Epithelial cell of prostate (primary cell): ENCODE data around the gene BFSP2.
A peak's percentile ranks its signal among the peaks of the same experiment; 100 is the strongest.

Experiments
- DNase-seq: peaks from one replicate; pipeline ENCODE4 v3.0.0-alpha.2; 2011; ENCODE audit warnings: low read depth, low spot score
- H3K27ac ChIP-seq: fragments of 450-650 bp; 2 replicates; pipeline ENCODE4 v1.5.1; 2017; ENCODE audit warnings: mild to moderate bottlenecking

BFSP2 gene

DNA sequence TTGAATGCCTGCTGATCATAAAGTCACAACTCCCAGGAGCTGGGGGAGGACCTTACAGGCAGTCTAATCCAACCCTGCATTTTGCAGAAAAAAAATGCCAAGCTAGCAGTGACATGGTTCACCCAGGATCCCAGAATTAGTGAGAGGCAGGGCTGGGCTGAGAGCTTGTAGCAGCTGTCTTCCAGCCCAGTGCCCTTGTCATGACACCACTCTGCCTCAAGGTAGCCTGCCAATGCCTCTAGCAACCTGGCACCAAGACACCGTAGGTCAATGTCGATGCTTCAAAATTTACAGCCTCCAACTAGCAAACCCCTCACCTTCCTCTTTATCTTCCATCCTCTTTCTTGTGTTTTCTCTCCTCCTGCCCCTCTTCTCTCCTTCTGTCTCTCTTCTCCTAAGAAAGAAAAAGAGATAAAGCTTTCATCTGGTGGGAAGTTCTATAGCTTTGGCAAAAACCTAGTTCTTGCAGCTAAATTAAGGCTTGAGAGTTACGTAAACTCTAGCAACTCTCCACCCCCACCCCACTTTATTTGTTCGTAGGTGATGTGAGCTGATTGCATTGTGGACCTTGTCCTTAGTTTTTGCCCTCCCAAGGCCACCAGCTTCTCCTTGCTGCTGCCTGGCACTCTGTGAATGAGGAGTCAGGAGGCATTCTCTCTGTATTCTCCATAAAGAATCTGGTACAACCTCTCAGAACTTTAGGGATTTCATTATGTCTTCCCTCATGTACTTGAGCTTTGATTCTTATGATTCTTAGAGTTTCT lies 18.3 kb upstream of the BFSP2 start:
- H3K27ac ChIP-seq: no peak overlapping the region
- DNase-seq: no peak

DNA sequence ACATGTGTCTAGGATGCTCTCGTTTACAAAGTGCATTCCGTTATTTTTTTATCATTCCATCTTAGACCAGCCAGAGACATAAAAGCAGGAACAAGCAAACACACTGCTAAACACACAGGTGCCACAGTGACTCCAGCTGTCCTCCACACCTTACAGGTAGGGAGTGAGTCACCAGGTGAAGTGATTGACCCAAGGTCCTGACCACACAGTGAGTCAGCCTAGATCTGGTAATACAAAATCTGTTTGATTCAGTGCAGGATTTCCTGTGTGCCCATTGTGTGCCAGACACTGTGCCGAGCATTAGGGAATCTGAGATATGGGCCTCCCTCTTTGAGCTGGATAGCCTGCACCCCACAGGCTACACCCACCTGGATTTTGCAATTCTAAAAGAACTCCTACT lies 16.7 kb upstream of the BFSP2 start:
- DNase-seq: peak; percentile 73
- H3K27ac ChIP-seq: no peak overlapping the region

DNA sequence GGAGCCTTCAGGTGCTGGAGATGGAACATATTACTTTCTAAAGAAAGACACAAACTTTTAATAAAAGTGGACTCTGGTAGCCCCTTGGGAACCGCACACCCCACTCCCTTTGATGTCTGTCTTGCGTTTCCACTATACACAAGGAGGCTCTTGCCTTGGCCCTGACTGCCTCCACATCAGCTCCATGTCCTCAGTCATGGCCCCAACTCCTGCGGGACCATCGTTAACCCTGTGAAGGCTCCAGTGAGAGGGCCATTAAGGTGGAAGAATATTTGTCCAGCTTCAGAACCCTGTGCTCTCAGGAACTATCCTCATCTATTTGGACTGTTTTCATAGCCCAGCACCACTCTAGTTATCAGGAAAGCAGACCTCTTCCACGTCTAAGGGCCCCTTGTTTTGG lies 16.1 kb upstream of the BFSP2 start:
- no peak overlapping the region for H3K27ac ChIP-seq
- no peak for DNase-seq

DNA sequence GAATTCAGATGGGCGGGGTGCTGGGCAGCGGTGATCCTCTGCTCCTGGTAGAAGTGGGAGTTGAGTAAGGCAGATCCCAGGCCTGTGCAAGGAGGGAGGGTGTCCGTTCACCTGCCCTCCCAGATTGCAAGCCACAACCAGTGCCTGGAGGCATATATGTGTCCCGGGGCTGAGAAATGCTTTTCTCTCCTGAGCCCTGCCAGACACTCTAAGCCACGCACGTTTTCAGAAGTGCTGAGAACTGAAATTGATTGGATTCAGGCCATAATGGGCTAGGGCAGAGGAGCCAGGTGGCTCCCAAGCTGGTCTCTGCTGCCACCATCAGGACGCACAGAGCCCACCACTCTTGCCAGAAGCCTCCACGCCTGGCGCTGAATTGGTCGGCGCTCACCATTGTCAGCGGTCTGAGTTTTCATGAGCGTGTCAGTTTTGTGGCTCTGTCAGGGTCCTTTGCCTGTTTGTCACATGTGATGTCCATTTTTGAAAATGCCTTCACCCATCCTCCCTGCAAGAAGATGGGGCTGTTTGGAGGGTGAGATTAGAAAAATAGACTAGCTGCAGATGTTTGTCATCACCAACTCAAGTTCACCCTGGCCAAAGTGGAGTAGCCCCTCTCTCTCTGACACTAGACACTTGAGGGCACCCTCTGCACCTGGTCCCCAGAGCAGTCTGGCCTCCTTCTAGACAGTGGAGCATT lies 15.4 kb upstream of the BFSP2 start:
- no peak for DNase-seq
- H3K27ac ChIP-seq: no peak overlapping the region

DNA sequence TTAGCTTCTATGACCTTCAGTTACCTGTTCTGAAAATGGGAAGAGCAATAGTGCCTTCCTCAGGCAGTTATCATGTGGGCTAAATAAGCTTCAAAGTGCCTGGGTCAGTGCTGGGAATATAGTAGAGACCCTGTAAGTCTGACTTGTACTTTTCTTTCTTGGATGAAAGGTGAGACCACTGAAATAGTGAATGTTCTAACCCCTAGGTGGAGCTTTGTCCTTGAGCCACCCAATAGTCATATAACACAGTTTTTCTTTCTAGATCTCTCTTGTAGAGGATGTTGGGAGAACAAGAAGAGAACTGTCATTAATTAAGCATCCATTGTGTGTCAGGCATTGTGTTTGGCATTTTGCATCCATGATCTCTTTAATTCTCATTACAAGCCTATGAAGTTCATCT lies 13.0 kb upstream of the BFSP2 start:
- H3K27ac ChIP-seq: no peak overlapping the region
- DNase-seq: no peak

DNA sequence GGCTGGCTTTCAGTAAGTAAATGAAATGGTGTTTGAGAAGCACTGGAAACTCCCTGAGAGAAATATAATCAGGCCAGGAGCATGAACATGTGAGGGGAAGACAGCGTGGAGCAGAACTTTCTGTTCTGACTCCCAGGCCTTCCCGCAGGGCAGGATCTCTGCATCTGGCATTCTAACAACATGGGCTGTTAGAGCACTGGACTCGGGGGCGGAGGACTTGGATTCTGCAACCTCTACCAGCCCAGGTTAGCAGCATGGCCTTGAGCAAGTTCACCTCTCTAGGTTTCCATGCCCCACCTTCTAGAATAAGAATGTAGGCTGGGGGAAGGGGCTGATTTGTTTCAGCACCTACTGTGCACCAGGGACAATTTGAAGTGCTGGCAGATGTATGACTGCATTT lies 12.5 kb upstream of the BFSP2 start:
- DNase-seq: no peak
- no peak overlapping the region for H3K27ac ChIP-seq

DNA sequence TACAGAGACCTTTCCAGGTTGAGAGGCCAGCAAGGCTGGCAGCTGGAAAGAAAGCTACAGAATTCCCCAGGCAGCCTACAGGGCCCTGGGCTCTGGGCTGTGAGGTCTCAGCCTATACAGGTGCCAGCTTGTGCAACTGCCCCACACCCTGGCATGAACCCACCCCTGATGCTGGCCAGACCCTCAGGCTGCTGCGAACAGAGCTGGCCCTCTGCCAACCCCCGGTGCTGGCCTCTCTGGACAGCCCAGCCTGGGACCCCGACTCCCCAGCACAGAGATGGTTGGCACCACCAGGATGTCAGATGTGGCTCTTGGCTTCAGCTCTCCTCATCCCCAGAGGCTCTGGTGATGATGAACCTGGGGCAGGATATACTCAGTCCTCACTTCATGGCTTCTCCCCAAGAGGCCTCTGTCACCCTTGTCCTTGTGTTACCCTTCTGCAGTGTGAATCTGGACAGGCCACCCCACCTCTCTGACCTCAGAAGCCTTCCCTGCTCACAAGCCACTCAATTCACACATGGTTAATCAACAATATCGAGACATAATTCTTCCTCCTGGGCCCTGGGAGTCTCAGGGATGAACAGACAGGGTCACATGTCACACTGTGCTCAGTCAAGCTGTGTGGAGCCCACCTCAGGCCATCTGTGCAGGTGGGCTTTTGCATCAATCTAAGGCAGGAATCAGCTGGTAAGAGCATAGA lies 11.0 kb upstream of the BFSP2 start:
- no peak for DNase-seq
- no peak overlapping the region for H3K27ac ChIP-seq

DNA sequence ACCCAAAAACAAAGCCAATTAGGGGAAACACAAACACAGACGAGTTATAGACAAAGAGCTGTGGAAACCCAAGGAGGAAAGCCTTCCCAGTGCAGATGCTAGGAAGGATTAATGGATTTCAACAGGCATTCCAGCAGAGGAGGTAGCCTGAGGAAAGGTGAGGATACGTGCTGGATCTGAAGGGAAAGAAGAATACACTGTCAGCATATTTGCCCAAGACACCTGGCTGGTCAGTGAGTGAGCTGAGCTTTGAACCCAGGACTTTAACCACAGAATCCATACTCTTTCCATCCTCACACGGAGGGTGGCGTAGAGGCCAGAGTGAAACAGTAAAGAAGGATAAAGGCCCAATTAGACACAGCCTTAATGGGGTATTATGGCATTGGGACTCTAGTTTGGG lies 9.1 kb upstream of the BFSP2 start:
- DNase-seq: no peak

DNA sequence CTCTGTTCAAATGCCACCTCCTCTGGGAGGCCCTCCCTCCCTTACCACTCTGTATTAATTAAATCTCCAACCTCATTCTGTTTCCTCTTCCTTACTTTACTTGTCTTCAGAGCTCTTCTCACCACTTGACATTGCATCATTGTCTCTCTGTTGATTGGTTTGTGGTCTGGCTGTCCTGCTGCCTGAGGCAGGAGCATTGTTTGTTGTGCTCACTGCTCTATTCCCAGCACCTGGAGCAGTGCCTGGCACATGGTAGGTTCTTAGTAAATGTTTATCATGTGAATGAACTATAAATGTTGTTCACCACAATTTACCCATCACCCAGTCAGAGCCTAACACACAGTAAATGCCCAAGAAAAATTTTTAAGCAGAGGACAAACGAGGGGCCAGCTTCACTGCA lies 6.7 kb upstream of the BFSP2 start:
- no peak overlapping the region for H3K27ac ChIP-seq
- peak; percentile 33 for DNase-seq

More for the DNA sequence above, 9.1 kb upstream of the BFSP2 start:
- H3K27ac ChIP-seq: no peak overlapping the region

DNA sequence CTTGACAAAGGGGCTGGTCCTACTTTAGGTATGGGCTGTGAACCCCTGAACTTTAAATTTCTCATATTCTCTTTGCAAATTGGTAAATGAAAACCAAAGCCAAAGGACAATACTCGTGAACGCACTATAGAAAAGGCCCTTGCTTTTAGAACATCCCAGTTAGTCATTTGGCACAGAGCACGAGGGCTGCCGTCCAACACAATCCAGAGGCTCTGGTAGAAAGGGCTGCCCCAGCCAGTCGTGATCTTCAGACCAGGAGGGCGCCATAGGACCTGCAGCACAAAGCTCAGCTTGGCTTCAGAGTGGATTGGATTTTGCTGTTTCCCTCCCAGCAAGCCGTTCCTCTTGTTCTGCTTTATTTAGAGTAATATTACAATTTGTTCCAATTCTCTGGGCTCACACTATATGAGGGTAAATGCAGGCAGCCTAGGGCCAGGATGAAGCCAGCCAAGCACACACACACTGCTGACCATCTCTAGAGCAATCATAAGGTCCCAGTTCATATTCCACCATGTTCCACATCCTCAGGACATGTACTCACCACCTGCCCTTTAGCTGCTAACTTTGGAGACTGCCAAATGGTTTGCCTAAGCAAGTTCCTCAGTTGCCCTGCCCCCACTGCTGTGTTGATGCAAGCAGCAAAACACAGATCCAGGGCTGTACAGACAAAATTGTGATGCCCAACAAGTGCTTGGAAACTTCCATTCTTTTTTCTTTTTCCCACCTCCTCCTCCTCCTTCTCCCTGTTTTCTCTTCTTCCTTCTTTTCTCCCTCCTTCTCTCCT lies 6.0 kb upstream of the BFSP2 start:
- no peak for DNase-seq
- H3K27ac ChIP-seq: no peak overlapping the region

DNA sequence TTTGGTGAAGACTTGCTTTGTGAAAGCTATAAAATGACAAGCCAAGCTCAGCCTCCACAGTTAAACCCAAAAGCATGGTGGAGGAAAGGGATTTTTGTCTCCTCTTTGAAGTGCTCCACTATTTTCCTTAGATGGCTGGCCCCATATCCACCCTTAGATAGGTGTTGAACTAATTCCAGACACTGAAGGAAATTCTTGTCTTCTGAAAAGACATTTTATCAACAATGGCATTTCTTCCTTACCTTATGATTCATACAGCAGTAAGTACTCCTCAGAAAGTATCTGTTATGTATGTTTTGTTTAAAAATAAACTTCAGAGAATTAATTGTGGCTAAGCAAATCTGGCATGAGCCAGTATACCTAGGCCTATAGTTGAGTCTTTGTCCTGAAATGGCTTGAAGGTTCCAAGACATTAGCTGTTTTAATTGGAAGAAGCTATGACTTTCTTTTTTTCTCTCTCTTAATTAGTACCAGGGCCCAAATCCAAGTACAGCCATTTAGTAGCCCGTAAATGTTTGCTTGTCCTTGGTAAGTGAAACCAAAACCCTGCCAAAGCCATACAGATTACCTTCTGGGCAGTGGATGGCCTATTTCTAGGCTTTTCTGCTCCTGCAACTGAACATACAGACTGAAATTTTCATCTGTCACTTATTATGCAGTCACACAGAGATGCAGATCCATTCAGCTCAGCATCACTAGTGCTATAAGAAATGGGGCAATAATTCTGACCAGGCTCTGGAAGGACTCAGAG lies 5.1 kb upstream of the BFSP2 start:
- DNase-seq: no peak
- H3K27ac ChIP-seq: no peak overlapping the region

DNA sequence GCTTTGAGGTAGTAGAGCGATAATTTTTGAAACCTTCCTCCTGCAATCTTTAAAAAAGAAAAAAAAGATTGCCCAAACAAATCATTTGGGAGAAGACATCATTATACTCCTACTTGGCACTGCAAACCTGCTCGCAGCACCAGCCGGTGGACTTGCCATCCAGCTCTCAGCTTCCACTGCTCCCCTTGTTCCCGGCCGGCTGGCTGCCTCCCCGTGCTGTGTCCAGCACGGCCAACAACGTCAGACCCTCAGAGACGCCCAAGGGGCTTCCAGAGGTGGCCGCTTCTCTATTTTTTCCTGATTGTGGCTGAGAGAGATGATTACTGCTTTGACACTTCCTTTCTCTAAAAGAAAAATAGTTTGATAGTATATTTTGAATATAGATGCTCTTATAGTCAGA lies 3.0 kb upstream of the BFSP2 start:
- no peak for DNase-seq
- H3K27ac ChIP-seq: no peak overlapping the region

DNA sequence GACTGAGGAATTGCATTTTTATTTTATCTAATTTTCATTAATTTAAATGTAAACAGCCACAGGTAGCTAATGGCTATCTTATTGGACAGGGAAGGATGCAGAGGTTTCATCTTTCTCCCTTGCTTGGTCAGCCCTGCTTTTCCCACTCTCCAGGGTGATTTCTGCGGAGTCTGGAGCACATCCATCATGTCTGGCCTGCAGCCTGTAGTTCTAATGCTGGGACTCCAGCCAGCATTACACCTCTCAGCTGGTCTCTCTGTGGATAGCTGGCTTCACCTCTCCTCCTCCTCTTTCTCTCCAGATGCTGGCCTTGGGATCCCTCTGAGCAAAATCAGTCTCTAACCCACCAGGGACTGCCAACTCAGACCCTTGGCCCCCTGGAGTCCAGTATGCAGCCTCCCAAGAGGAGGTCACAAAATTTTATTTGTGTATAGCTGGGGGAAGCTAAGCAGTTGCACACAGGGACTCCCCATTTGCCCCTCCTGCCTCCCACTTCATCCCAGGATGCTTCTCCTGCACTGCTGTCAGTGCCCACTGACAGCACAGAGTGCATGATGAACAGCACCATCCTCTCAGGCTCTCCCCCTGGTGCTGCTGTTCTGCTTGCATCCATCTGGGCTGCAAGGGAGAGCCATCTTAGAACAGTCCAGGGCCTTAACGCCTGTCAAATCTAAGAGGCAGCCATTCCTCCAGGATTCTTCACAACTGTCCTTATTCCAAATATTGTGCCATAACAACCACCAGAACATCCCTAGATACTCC lies 1.7 kb downstream of the BFSP2 start:
- no peak for DNase-seq
- H3K27ac ChIP-seq: no peak overlapping the region

DNA sequence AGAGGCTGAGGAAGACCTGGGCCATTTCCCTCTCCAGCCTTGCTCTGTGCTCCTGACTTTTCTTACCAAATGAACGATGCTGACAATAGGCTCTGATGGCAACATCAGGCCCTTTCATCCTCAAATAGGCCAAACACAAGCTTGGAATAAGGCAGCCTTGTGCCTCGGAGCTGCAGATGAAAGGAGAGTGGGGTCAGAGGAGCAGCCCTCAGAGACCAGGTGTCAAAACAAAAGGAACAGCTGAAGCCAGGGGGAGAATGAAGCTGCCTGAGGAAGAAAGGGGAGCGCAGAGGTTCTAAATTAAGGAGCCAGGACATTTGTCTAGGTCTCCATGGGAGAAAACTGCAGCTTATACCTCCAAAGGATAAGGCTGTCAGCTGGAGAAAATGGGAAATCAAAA lies 5.1 kb downstream of the BFSP2 start:
- no peak for DNase-seq
- no peak overlapping the region for H3K27ac ChIP-seq

DNA sequence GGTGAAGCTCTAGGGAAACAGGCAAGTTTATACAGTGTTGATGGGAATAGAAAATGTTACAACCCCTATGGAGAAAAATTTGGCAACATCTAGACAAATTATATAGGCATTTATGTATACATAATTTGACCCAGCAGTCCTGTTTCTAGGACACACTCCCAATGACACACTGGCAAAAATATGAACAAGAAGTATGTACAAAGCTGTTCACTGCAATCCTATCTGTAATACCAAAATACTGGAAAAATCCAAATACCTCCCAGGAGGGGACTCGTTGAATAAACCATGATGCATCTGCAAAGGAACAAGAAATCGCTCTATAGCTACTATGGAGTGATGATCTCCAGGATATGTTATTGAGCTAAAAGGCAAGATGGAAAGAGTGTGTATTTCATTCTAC lies 8.5 kb downstream of the BFSP2 start:
- no peak overlapping the region for H3K27ac ChIP-seq
- no peak for DNase-seq

DNA sequence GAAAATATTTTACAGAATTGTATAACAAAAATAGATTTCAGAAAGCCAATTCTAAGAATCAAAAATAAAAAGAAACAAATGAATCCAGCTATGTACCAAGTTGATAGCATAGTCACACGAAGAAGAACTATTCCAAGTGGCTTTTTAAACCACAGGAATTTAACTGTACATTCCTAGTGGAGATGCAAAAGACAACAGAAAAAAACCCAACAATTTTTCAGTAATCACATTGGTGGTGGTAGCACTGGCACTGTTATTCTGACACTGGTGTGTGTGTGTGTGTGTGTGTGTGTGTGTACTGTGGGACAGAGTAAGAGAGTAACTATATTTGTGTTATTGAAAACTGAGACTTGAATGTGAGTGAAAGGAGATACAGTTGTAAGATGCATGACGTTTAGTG lies 9.1 kb downstream of the BFSP2 start:
- no peak for DNase-seq
- H3K27ac ChIP-seq: no peak overlapping the region

DNA sequence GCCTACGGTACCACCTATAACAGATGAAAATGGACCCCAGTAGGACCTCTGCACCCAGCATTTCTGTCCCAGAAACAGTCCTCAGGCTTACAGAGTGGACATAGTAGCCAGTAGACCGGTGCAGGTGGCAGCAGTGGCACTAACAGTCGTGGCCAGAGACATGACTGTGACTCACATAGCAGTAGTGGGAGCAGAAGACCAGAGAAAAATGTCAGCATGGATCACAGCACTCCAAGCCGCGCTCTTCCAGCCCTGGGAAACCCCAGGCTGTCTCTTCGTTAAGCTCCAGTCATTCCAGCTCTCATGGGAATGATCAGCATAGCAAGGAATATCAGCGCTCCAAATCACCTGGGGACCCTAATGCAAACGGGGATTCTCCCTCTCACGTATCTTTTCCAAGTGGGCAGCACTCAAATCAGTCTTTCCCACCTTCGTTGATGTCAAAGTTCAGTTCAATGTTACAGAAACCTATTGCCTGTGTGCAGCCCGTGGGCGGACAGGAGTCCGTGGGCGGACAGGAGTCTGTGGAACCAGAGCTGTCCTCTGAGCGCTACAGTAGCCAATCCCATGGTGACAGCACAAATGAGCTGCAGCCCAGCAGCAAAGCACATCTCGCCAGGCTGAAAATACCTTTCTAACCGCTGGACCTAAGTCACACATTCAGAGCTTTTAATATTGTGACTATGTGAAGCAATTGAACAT lies 10.5 kb downstream of the BFSP2 start:
- no peak overlapping the region for H3K27ac ChIP-seq
- no peak for DNase-seq

DNA sequence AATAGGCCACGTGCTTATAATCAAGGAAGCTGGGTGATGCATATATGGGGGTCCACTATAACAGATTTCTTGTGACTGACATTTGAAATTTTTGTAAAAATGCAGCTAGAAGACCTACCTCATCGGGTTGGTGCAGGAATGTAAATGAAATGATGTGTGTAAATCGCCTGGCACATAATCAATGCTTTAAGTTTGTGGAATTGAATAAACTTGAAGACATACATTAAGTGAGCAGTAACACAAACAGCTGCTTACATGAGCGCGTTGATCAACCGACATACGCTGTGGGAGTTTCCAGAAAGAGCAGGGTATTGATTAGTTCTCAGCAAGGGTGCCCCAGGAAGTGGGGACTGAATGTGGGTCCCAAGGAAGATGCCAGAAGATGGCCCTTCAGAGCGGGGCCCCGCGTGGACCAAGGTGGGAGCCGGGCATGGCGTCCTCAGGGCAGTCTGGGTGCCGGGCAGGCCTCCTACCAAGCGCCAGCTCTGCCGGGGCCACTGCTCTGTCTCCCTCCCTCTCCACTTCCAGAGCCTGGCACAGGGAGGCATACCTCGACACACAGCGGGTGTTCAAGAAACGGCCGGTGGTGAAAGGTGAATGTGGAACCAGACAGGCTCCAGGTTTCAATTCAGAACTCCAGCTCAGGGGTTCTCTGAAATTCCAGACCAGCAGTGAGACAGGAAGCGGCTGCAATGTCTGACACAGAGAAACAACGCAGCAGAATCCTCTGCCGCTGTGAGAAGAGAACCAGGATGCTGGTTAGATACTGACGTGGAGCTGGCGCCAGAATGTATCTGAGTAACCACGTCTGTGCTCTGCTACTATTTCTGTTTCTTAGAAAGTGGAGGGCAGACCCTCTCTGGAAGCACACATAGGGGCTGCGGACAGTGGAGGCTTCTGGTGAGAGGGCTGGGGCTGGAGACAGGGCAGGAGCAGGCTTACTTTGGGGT lies 12.6 kb downstream of the BFSP2 start:
- no peak overlapping the region for H3K27ac ChIP-seq
- no peak for DNase-seq
